Activated CD4-positive, alpha-beta T cell treated with anti-CD3 and anti-CD28 coated beads, Interleukin-2, amount 10 ng/mL, durations not matched to agents 24 days and 14 days (primary cell): ENCODE measurements around the gene APEH. TPM values are rescaled to one million over a fixed set of nuclear protein-coding genes. Genes with fewer than 3 reads are reported as not detected.

Source experiments
- DNase-seq: peaks from one replicate; pipeline ENCODE4 v3.0.0; 2022
- H3K27ac Mint-ChIP-seq: one replicate; pipeline ENCODE4 v1.8.0; 2022; ENCODE audit warnings: mild to moderate bottlenecking, mixed read lengths
- H3K27me3 Mint-ChIP-seq: one replicate; pipeline ENCODE4 v1.8.0; 2022; ENCODE audit warnings: mixed read lengths
- H3K36me3 Mint-ChIP-seq: one replicate; pipeline ENCODE4 v1.8.0; 2022; ENCODE audit warnings: low read depth, mild to moderate bottlenecking, mixed read lengths
- H3K4me1 Mint-ChIP-seq: one replicate; pipeline ENCODE4 v1.8.0; 2021; ENCODE audit warnings: mixed read lengths
- H3K4me3 Mint-ChIP-seq: one replicate; pipeline ENCODE4 v1.8.0; 2022; ENCODE audit warnings: mild to moderate bottlenecking, moderate library complexity, mixed read lengths
- H3K9me3 Mint-ChIP-seq: one replicate; pipeline ENCODE4 v1.8.0; 2021; ENCODE audit warnings: mixed read lengths
- intact Hi-C: fragments of 100-400 bp; cut with micrococcal nuclease; formaldehyde crosslinking; loops from one replicate; pipeline ENCODE4 v1.15.1; 2023
- total RNA-seq: library from RNA; stranded (reverse); gene quantifications from 2 replicates; pipeline ENCODE4 v1.2.3, GENCODE V29; 2022

Gene APEH
- total RNA-seq, 1 donor from 2014 or later, result 117 TPM

DNA sequence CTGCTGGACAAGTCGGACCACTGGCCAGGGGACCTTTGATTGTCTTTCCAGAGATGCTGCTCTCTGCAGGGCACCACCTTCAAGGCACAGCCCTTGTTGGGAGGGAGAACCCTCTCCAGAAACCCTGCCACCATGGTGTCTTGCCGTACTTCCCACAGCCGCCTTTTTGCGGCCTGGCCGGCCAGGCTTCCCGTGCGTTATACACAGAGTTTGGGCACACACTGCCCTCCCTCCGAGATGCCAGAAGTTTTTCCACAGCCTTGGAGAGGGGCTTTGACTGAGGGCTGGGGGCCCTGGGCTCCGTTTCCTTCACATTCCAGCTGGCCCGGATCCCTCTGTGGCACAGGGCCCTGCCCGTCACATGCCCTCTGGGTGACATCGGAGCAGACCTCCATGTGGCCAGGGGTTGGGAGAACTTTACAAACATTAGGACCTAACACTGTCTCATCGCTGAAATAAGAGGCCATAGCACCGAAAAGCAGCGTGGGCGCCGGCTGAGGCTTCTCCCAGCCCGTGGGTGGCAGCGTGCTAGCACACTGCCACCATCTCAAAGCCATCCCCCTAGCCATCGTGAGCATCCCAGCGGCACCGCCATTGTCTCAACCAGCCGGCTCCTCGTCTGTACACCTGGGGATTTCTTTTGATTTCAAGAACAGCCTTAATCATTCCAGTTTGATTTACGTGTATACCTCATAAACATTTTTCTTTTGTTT lies 6.3 kb upstream of the APEH start:
- no peak overlapping the region for H3K27ac Mint-ChIP-seq
- H3K27me3 Mint-ChIP-seq, result no peaks in the 10 kb centered on the region
- intact Hi-C loops, result no loop called here
- no peak for DNase-seq
- H3K4me3 Mint-ChIP-seq, result no peak overlapping the region
- H3K9me3 Mint-ChIP-seq, result no peaks in the 10 kb centered on the region
- peaks cover 8% of the 10 kb centered on the region for H3K4me1 Mint-ChIP-seq
- no peaks in the 10 kb centered on the region for H3K36me3 Mint-ChIP-seq

- no peaks in the 10 kb centered on the region for H3K9me3 Mint-ChIP-seq
- peaks cover 11% of the 10 kb centered on the region for H3K4me1 Mint-ChIP-seq
- no peak overlapping the region for H3K27ac Mint-ChIP-seq
- H3K4me3 Mint-ChIP-seq, result no peak overlapping the region
- H3K27me3 Mint-ChIP-seq, result no peaks in the 10 kb centered on the region
- intact Hi-C loops, result no loop called here
- H3K36me3 Mint-ChIP-seq, result no peaks in the 10 kb centered on the region
- DNase-seq, result no peak
These were observed 5.7 kb upstream of the APEH start for GRCh38 chr3:49668414-49668797.

- H3K4me1 Mint-ChIP-seq, result peaks cover 11% of the 10 kb centered on the region
- H3K4me3 Mint-ChIP-seq, result no peak overlapping the region
- no peaks in the 10 kb centered on the region for H3K27me3 Mint-ChIP-seq
- no peak overlapping the region for H3K27ac Mint-ChIP-seq
- intact Hi-C loops, result no loop called here
- no peak for DNase-seq
- no peaks in the 10 kb centered on the region for H3K36me3 Mint-ChIP-seq
- H3K9me3 Mint-ChIP-seq, result no peaks in the 10 kb centered on the region
These were observed 5.3 kb upstream of the APEH start for GRCh38 chr3:49668861-49669260.

DNA sequence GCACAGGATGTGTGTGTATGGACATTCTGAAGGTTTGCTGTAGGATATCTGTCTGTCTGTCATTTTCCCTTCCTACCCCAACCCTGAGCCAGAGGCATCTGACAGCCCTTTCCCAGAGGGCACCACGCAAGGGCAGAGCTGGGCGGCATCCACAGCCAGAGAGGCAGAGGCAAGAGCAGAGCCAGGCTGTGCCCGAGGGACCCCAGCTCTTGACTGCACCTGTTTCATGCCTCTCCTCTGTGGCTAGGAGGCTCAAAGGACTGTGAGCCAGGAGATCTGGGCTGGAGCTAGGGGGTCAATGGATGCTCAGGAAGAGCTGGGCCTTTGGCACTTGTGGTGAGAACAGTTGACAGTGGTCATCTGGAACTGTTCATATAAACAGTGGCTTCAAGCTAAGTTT lies 4.8 kb upstream of the APEH start:
- no peaks in the 10 kb centered on the region for H3K27me3 Mint-ChIP-seq
- intact Hi-C loops, result no loop called here
- H3K9me3 Mint-ChIP-seq, result no peaks in the 10 kb centered on the region
- H3K4me3 Mint-ChIP-seq, result no peak overlapping the region
- peaks cover 11% of the 10 kb centered on the region for H3K4me1 Mint-ChIP-seq
- H3K27ac Mint-ChIP-seq, result no peak overlapping the region
- DNase-seq, result no peak
- no peaks in the 10 kb centered on the region for H3K36me3 Mint-ChIP-seq

DNA sequence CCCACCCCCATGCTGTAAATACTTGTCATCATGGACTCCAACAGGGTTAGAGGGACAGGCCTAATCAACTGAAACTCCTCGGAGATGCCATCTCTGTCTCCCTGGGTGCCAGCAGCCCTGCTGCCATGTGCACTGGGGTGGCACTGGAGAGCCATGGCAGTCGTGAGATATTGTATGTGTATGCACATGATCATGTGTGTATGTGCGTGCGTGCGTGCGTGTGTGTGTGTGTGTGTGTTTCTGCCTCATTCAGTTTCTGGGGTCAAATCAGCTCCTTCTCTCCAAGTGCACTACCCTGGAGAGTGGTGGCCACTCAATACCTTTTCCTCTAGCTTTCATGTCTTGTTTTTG lies 3.2 kb upstream of the APEH start:
- no peak for DNase-seq
- no peaks in the 10 kb centered on the region for H3K27me3 Mint-ChIP-seq
- H3K36me3 Mint-ChIP-seq, result no peaks in the 10 kb centered on the region
- H3K4me3 Mint-ChIP-seq, result no peak overlapping the region
- H3K27ac Mint-ChIP-seq, result no peak overlapping the region
- H3K9me3 Mint-ChIP-seq, result no peaks in the 10 kb centered on the region
- intact Hi-C loops, result loop anchor here (1.0 to 10.0 kb wide), 3 partner anchors 116 to 624 kb away; partner anchors contain the start of genes HYAL3, IFRD2, IP6K1 and NAA80
- peaks cover 17% of the 10 kb centered on the region for H3K4me1 Mint-ChIP-seq

DNA sequence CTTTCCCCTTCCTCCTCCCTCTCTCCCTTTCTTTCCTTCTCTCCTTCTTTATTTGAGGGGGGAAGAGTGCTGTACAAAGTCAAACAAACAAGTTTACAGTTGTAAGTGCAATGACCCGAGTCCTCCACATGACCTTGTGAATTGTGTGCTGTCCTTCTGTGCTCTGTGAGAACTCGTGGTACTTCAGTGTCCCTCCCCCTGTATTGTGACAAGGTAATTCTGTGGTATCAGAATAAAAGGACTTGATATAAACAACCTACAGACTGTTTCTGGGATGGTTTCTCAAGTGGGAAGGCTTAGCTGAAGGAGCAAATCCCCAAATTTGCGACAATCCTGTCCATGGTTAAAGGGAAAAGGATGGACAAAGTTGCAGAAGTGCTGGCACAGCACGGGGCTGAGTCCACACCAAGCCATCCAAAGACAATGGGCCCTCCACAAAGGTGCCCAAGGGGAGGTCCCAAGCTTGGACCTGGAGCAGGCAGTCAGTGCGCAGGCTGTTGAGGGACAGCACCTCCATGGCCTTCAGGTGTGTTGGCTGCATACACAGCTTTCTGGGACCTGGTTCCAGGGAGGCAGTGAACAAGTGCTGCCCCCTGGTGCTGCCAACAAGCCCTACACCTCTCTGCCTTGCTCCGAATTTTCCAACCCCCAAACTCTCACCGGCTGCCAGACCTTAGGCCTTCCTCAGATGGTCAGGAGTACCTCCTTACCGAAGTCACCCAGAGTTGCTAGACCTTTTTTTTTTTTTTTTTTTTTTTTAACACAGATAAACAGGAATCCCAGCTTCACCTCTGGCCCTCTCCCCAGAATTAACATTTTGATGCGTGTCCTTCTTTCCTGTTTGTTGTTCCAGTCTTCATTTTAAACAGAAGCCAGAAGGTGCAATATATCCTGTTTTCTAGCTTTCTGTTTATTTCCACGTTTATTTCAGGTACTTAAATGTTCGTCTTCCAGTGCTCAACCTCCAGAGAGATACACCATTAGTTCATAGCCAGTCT lies 2.6 kb upstream of the APEH start:
- H3K4me3 Mint-ChIP-seq, result peak overlapping the region; percentile 65
- DNase-seq, result peak; percentile 93
- peak overlapping the region; percentile 70 for H3K27ac Mint-ChIP-seq
- peaks cover 17% of the 10 kb centered on the region for H3K4me1 Mint-ChIP-seq
- H3K36me3 Mint-ChIP-seq, result peaks cover 2% of the 10 kb centered on the region
- no peaks in the 10 kb centered on the region for H3K27me3 Mint-ChIP-seq
- intact Hi-C loops, result loop anchor here (1.0 to 10.0 kb wide), 3 partner anchors 116 to 623 kb away; partner anchors contain the start of genes HYAL3, IFRD2, IP6K1 and NAA80
- no peaks in the 10 kb centered on the region for H3K9me3 Mint-ChIP-seq

DNA sequence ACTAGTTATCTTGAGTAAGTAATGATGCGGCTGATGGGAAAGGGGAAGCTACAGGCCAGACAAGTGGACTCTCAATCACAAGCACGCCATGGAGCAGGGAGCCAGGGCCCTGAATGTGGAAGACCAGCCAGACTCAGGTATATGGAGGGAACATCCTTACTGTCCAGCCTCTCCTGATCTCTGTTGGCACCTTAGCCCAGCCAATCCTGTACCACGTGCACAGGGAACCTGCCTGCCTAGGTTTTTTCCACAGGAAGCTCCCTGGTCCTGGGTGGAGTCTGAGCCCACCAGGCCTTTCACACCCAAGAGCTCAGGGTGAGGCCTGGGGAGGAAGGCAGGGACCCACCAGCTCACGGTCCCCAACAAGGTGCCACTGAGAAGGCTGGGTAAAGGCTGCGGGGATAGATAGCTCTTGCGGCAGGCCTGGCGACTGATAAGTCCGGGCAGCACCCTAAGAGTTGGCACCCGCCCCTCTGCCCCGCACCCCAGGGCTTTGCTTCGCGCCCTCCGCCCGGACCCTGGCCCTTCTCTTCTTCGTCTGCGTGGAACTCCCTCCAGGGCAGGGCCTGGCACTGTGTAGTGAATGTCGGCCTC lies 933 bp upstream of the APEH start:
- Mint-ChIP-seq H3K27ac (peak overlapping the region; percentile 99), H3K36me3 (peaks cover 11% of the 10 kb centered on the region), H3K4me1 (peaks cover 19% of the 10 kb centered on the region), H3K27me3 (no peaks in the 10 kb centered on the region), H3K9me3 (no peaks in the 10 kb centered on the region), H3K4me3 (peak overlapping the region; percentile 97)
- intact Hi-C loops, result loop anchor here (5.0 to 10.0 kb wide), 2 partner anchors 114 to 622 kb away; partner anchors contain the start of genes HYAL3, IFRD2, IP6K1 and NAA80
- no peak for DNase-seq

DNA sequence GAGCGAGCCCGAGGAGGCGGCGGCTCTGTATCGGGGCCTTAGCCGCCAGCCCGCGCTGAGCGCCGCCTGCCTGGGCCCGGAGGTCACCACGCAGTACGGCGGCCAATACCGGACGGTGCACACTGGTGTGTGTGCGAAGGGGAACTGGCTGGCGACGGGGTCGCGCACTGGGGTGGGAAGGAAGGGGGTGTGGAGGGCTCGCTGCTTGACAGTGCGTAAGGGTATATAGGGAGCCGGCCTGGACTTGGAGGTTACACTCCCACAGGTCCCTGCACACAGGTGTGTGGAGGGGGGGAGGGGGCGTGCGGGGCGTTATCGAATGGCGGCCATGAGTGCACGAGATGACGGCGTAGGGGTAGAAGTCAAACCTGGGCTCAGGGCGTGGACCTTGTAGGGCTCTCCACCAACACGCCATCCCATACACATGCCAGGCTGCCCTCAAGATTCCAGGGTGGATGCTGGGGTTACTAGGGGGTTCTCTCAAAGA lies 389 bp downstream of the APEH start:
- Mint-ChIP-seq H3K4me1 (peaks cover 19% of the 10 kb centered on the region), H3K27ac (peak overlapping the region; percentile 99), H3K4me3 (peak overlapping the region; percentile 97), H3K36me3 (peaks cover 13% of the 10 kb centered on the region), H3K27me3 (no peaks in the 10 kb centered on the region), H3K9me3 (no peaks in the 10 kb centered on the region)
- intact Hi-C loops, result loop anchor here (1.0 to 10.0 kb wide), 5 partner anchors 15 to 620 kb away; partner anchors contain the start of genes DAG1, HYAL3, IFRD2 and IP6K1
- no peak for DNase-seq

DNA sequence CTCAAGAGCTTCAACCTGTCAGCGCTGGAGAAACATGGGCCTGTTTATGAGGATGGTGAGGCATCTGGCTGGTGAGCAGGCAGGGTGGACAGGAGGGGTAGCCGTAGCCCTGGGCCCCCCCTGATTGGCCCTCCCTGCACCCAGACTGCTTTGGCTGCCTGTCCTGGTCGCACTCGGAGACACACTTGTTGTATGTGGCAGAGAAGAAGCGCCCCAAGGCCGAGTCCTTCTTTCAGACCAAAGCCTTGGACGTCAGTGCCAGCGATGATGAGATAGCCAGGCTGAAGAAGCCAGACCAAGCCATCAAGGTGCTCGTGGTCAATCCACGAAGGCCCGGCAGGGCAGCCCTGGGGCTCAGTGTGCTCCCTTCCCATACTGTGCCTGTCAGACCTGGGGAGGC lies 1.8 kb downstream of the APEH start:
- H3K36me3 Mint-ChIP-seq, result peaks cover 22% of the 10 kb centered on the region
- no peaks in the 10 kb centered on the region for H3K27me3 Mint-ChIP-seq
- H3K4me3 Mint-ChIP-seq, result no peak overlapping the region
- H3K4me1 Mint-ChIP-seq, result peaks cover 23% of the 10 kb centered on the region
- intact Hi-C loops, result loop anchor here (2.0 to 10.0 kb wide), 2 partner anchors 205 to 619 kb away; partner anchors contain the start of genes DAG1, HYAL3, IFRD2 and NAA80
- H3K27ac Mint-ChIP-seq, result no peak overlapping the region
- H3K9me3 Mint-ChIP-seq, result no peaks in the 10 kb centered on the region
- no peak for DNase-seq

GRCh38 chr3:49680493-49681231 lies 6.5 kb downstream of the APEH start:
- H3K4me3 Mint-ChIP-seq, result no peak overlapping the region
- H3K27ac Mint-ChIP-seq, result no peak overlapping the region
- peaks cover 32% of the 10 kb centered on the region for H3K36me3 Mint-ChIP-seq
- intact Hi-C loops, result no loop called here
- H3K9me3 Mint-ChIP-seq, result no peaks in the 10 kb centered on the region
- DNase-seq, result no peak
- H3K27me3 Mint-ChIP-seq, result no peaks in the 10 kb centered on the region
- H3K4me1 Mint-ChIP-seq, result peaks cover 6% of the 10 kb centered on the region

DNA sequence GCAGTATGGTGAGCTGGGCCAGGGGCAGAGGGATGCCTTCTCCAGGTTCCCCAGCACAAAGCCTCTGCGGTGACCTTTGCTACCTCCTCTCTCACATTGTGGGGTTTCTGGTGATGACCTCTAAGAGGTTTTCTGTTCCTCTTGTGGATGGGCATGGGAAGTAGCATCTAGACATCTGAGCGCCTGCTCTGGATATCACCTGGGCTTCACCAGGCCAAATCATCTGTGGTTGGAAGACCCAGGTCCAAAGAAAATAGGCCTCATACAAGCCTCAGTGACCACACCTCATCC lies 7.0 kb downstream of the APEH start:
- H3K4me1 Mint-ChIP-seq, result peaks cover 6% of the 10 kb centered on the region
- peaks cover 31% of the 10 kb centered on the region for H3K36me3 Mint-ChIP-seq
- no peaks in the 10 kb centered on the region for H3K27me3 Mint-ChIP-seq
- DNase-seq, result no peak
- H3K4me3 Mint-ChIP-seq, result no peak overlapping the region
- intact Hi-C loops, result no loop called here
- no peaks in the 10 kb centered on the region for H3K9me3 Mint-ChIP-seq
- H3K27ac Mint-ChIP-seq, result no peak overlapping the region

- Mint-ChIP-seq H3K36me3 (peaks cover 30% of the 10 kb centered on the region), H3K27ac (no peak overlapping the region), H3K27me3 (peaks cover 1% of the 10 kb centered on the region), H3K4me3 (no peak overlapping the region), H3K9me3 (no peaks in the 10 kb centered on the region), H3K4me1 (peaks cover 6% of the 10 kb centered on the region)
- intact Hi-C loops, result no loop called here
- DNase-seq, result no peak
These were observed 7.4 kb downstream of the APEH start for GRCh38 chr3:49681543-49681942.

DNA sequence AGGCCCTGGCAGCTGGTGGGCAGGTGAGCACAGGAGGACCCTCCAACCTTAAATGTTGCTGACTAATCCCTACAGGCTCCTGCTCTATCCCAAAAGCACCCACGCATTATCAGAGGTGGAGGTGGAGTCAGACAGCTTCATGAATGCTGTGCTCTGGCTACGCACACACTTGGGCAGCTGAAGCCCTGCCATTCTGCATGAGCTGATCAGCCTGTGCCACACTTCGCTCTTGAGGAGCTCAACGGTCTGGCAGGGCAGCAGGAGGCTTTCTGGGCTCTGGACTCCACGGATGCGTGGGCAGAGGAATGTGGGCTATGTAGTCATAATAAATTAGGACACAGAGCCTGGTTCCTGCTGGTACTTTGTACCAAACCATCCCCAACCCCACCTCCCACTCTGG lies 9.0 kb downstream of the APEH start:
- peaks cover 4% of the 10 kb centered on the region for H3K4me1 Mint-ChIP-seq
- DNase-seq, result no peak
- peaks cover 4% of the 10 kb centered on the region for H3K27me3 Mint-ChIP-seq
- H3K4me3 Mint-ChIP-seq, result no peak overlapping the region
- H3K36me3 Mint-ChIP-seq, result peaks cover 22% of the 10 kb centered on the region
- H3K27ac Mint-ChIP-seq, result no peak overlapping the region
- intact Hi-C loops, result no loop called here
- no peaks in the 10 kb centered on the region for H3K9me3 Mint-ChIP-seq
